Right lobe of liver (tissue), 6 donors: ENCODE measurements around the gene KIF18A. TPM values are rescaled to one million over a fixed set of nuclear protein-coding genes. Genes with fewer than 3 reads are reported as not detected.

Source experiments
- ATAC-seq, 4 donors: fragments of 200-7000 bp; cut with Tn5 transposase; one replicate each; pipeline ENCODE4 v1.9.1; 2020; ENCODE audit warnings: mild to moderate bottlenecking in 4 of 4, moderate library complexity in 4 of 4
- DNase-seq, 3 donors: peaks; one replicate each; pipeline ENCODE4 v3.0.0-alpha.2; 2020
- H3K27ac ChIP-seq, 3 donors: fragments of 200-600 bp; one replicate each; pipeline ENCODE4 v1.8.0; 2022
- H3K27me3 ChIP-seq, 2 donors: fragments of 200-600 bp; one replicate each; pipeline ENCODE4 v1.8.0; 2022
- H3K36me3 ChIP-seq, 4 donors: fragments of 200-600 bp; sonication (generic) in 1 of 4; one replicate each; pipeline versions ENCODE4 v1.5.1 to v1.8.0; 2017 to 2022; ENCODE audit warnings: control low read depth in 1 of 4
- H3K4me1 ChIP-seq, 4 donors: fragments of 200-600 bp; sonication (generic) in 1 of 4; one replicate each; pipeline versions ENCODE4 v1.5.1 to v1.8.0; 2017 to 2022; ENCODE audit warnings: control low read depth in 1 of 4
- H3K4me3 ChIP-seq, 3 donors: fragments of 200-600 bp; one replicate each; pipeline ENCODE4 v1.8.0; 2022
- H3K9me3 ChIP-seq, 4 donors: fragments of 200-600 bp; sonication (generic) in 1 of 4; one replicate each; pipeline versions ENCODE4 v1.5.1 to v1.8.0; 2017 to 2022; ENCODE audit warnings: control low read depth in 1 of 4
- POLR2A ChIP-seq: fragments of 450-650 bp; IDR thresholded peaks from one replicate; pipeline ENCODE4 v1.6.1; 2017; ENCODE audit warnings: antibody characterized with exemption, mild to moderate bottlenecking
- WGBS: methylation state at CpG from one replicate; pipeline ENCODE4 v1.1.6; 2018; ENCODE audit warnings: low coverage, low lambda C conversion rate; ENCODE audit not compliant: insufficient coverage; ENCODE audit errors: missing lambda C conversion rate; 5-methylcytosine and 5-hydroxymethylcytosine counted together
- intact Hi-C, 2 donors: fragments of 100-400 bp; cut with DNase I; formaldehyde crosslinking; loops; one replicate each; pipeline versions ENCODE4 v1.11.2 to v1.14.1; 2022
- total RNA-seq, 6 experiments: library from RNA; depleted of rRNA in 2 of 6; stranded (reverse); fragments of >200 nt in 2 of 6; fragmentation: NEBNext Ultra II Directional in 3 of 6; extraction: Animal tissue kit (Norgen Biotek cat#: 25700) in 3 of 6; gene quantifications; one replicate each; pipeline versions ENCODE4 v1.1.0 to v1.2.4, GENCODE V29; 2016 to 2023
- TF ChIP-seq, protein P1 (sequence below), 4 donors: fragments of 200-600 bp in 3 of 4; fragments of 450-650 bp in 1 of 4; IDR thresholded peaks; one replicate each; pipeline versions ENCODE4 v1.5.1 to v1.8.0; 2016 to 2022; ENCODE audit warnings: antibody characterized with exemption in 4 of 4, mild to moderate bottlenecking in 2 of 4
- donor health status: DM: no; HTN: yes; CAD: no.
- donor health status: DM: no; HTN: no; CAD: no.
- donor health status: DM: no; HTN: no; CAD: no.
- donor health status: DM: no; HTN: yes; CAD: no.
- donor health status: DM: no; HTN: yes; CAD: no.

The KIF18A gene
- total RNA-seq, 6 experiments from 2014 or later = 0.11 to 0.81 (median 0.23) TPM

DNA sequence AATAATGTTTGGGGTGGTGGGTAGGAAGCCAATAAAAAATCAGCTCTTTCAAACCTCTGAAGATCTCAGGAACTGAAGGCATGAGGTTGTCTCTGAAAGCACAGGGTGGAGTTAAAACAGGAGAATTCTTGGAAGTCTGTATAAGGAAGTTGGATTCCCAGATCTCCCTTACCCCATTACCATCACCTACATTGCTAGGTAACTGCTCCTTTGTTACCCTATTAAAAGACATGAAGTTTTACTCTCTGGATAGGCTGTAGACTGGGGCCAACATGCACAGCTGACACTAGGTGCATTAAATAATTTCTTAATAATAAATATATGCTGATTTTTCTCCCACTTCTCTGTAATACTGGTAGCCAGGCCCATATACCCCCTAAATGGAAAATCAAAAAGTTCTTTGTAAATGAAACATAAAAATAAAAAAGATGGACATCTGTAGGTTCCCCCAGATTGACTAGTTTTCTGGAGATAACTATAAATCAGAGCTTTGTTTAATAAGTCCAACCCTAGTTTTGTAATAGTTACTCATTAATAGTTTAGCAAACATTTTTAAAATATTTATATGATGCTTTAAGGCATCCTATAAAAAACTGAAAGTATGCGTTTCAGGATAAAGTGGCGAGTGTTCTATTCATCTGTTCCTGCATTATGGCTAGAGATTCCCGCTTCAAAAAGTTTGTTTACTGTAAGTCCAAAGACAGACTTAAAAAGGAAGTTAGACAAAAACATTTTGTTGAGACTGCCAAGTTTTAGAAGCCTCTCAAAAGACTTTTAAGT is 63.8 kb downstream of the KIF18A start:
- 64% methylated on average over 3 of the region's 3 CpGs for WGBS
- Histone ChIP-seq H3K9me3 (no peaks in the 10 kb centered on the region), H3K27ac (no peak overlapping the region), H3K36me3 (no peaks in the 10 kb centered on the region), H3K4me1 (no peaks in the 10 kb centered on the region), H3K4me3 (no peak overlapping the region), H3K27me3 (no peaks in the 10 kb centered on the region)
- intact Hi-C loops = no loop called here
- no peak for ATAC-seq
- no peak for TF ChIP-seq POLR2A
- TF ChIP-seq, protein P1, sequence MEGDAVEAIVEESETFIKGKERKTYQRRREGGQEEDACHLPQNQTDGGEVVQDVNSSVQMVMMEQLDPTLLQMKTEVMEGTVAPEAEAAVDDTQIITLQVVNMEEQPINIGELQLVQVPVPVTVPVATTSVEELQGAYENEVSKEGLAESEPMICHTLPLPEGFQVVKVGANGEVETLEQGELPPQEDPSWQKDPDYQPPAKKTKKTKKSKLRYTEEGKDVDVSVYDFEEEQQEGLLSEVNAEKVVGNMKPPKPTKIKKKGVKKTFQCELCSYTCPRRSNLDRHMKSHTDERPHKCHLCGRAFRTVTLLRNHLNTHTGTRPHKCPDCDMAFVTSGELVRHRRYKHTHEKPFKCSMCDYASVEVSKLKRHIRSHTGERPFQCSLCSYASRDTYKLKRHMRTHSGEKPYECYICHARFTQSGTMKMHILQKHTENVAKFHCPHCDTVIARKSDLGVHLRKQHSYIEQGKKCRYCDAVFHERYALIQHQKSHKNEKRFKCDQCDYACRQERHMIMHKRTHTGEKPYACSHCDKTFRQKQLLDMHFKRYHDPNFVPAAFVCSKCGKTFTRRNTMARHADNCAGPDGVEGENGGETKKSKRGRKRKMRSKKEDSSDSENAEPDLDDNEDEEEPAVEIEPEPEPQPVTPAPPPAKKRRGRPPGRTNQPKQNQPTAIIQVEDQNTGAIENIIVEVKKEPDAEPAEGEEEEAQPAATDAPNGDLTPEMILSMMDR (IDR thresholded peaks at IDR 0.05) = no peak
- no peak for DNase-seq

DNA sequence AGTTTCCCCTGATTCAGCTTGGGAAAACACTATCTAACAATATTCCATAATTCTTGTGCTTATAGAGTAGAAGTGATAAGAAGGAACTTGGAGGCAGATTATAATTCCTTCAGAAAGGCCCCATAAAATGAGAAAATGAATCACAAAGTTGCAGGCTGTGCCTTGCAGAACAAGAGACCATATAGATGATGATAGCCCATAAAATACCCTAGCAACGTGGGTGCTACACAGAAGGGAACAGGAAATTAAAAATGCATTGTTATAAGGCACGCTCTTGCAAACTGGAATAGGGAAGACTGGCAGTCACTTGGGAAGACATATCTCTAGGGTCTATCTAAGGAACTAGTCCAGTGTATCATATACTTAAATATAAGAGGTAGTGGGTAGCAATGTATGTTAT is 67.6 kb downstream of the KIF18A start:
- Histone ChIP-seq H3K4me3 (no peak overlapping the region), H3K36me3 (no peaks in the 10 kb centered on the region), H3K4me1 (no peaks in the 10 kb centered on the region), H3K27me3 (no peaks in the 10 kb centered on the region), H3K9me3 (no peaks in the 10 kb centered on the region), H3K27ac (no peak overlapping the region)
- TF ChIP-seq, protein P1 (IDR thresholded peaks at IDR 0.05) = no peak
- TF ChIP-seq POLR2A = no peak
- WGBS = 88% methylated on average over 2 of the region's 2 CpGs
- DNase-seq = no peak
- no peak for ATAC-seq
- intact Hi-C loops = no loop called here

DNA sequence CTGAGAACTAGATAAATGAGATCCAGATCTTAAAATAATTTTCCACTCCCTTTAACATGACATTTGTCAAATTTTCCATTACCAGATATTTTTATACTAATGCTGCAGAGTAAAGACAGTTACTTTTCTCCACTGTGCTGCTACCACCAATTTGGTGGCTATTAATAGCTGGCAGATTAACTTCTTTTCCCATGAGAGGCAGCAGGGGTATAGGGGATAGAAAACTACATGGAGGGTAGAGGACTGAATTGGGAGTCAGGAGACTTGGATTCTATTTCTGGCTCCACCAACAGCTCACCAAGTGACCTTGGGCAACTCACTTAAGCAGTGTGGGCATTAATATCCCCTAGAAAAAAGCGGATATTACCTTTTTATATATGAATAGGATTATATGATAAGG is 69.2 kb downstream of the KIF18A start:
- TF ChIP-seq POLR2A = no peak
- TF ChIP-seq, protein P1 (IDR thresholded peaks at IDR 0.05) = no peak
- H3K27ac ChIP-seq = no peak overlapping the region
- no peaks in the 10 kb centered on the region for H3K36me3 ChIP-seq
- WGBS = 88% methylated on average over 1 of the region's 1 CpG
- H3K9me3 ChIP-seq = no peaks in the 10 kb centered on the region
- no peak for DNase-seq
- H3K4me1 ChIP-seq = no peaks in the 10 kb centered on the region
- H3K4me3 ChIP-seq = no peak overlapping the region
- intact Hi-C loops = no loop called here
- ATAC-seq = no peak
- no peaks in the 10 kb centered on the region for H3K27me3 ChIP-seq

DNA sequence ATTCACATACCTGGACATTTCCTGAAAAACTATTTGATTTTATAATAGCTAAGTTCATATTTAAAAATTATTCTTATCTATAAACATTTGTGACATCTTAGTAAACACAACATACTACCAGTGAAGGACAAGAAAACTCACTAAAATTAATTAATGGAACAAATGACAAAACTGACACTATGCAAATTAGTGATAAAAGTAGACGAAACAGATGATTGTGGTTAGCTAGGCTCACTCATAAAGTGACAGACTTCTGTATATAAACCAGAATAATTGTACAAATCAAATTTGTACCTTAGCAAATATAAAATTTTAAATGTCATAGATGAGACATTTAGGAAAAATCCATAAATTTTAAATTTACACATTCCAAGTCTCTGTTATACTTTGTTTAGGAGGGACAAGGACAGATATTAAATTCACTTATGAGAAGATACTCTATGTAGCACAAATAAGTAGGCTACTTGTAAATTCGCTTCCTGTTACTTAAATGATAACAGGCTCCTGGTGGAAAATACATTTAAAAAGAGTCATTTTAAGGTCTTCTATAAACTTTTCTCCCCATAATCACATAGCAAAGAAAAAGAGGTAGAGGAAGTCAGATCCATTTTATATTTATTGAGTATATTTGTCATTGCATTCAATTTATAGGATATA is 81.2 kb downstream of the KIF18A start:
- Histone ChIP-seq H3K36me3 (no peaks in the 10 kb centered on the region), H3K4me3 (no peak overlapping the region), H3K27me3 (no peaks in the 10 kb centered on the region), H3K9me3 (no peaks in the 10 kb centered on the region), H3K4me1 (no peaks in the 10 kb centered on the region), H3K27ac (no peak overlapping the region)
- DNase-seq (no peak), ATAC-seq (no peak)
- TF ChIP-seq, protein P1 (IDR thresholded peaks at IDR 0.05) = no peak
- TF ChIP-seq POLR2A = no peak
- WGBS = 83% methylated on average over 2 of the region's 2 CpGs
- intact Hi-C loops = no loop called here
